NCI-H128 (cell line): ENCODE results near the gene TPSB2.
"Not testable (repeated sequence)": the region's sequence is repeated elsewhere in the genome, so short reads cannot be mapped to it uniquely, and the experiment has no call there.

Experiments used
- DNase-seq: peaks from one replicate; lab custom pipeline; 2025; ENCODE audit not compliant: unreplicated experiment; lab: John Stamatoyannopoulos, UW

Gene TPSB2

DNA sequence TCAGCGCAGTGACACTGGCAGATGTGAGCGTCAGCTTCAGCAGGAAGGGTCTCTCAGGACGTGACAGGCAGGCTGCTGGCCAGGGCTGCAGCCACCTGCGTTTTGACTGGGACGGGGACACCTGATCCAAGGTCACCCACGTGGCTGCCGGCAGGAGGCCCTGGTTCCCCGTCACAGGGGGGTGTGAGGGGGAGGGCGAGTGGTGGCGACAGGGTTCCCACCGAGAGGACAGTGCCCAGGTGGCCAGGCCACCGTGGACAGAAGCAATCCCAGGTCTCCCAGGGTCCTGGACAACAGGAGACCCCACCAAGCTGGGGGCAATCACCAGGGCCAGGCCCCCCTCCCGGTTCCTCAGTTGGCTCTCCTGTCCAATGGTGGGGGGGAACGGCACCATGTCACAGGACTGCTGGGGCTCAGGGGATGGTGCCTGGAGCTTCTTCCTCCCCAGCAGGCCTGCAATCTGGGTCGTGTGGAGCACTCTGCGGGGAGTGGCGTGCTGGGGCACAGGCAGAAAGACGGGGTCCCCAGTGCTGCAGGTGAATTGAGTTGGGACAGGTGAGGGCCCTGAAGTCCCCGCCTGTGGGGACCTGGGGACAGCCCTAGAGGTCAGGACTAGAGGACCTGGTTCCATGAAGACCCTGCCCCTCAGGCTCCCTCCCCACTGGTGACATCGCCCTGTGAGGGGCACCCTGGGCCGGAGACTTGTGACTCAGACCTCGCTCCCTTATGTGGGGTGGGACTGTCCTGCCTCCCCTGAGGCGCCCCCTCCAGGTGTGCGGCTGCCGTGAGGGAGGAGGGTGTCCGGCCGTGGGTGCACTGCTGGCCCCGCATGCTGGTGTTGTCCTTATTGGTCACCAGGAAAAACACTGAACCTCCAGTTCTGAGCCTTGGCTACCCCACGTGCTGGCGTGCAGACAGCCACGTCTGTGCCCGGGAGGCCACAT lies 14.2 kb upstream of the TPSB2 start:
- DNase-seq: not testable (repeated sequence)

DNA sequence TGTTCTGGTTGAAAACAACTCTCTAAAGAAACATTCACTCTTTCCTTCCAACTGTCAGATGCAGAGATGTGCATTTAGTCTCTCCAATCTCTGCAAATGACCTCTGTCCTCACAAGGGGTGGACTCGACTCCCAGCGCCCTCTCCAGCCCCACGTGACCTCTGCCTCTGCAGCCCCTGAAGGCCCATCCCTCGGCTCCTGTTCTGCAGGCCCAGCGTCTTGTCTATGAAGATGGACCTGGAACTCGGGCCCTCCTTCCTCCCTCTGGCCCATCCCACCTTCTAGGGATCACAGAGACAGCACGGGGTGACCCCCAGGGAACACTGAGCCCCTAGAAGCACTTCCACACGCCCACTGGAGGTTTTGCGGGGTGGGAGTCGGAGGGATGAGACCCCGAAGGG lies 13.4 kb upstream of the TPSB2 start:
- not testable (repeated sequence) for DNase-seq

DNA sequence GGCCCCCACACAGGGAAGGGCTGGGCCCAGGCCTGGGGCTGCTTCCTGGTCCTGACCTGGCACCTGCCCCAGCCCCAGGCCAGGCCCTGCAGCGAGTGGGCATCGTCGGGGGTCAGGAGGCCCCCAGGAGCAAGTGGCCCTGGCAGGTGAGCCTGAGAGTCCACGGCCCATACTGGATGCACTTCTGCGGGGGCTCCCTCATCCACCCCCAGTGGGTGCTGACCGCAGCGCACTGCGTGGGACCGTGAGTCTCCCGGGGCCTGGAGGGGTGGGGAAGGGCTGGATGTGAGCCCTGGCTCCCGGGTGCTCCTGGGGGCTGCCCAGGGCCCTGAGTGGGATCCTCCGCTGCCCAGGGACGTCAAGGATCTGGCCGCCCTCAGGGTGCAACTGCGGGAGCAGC lies 11.1 kb upstream of the TPSB2 start:
- not testable (repeated sequence) for DNase-seq

DNA sequence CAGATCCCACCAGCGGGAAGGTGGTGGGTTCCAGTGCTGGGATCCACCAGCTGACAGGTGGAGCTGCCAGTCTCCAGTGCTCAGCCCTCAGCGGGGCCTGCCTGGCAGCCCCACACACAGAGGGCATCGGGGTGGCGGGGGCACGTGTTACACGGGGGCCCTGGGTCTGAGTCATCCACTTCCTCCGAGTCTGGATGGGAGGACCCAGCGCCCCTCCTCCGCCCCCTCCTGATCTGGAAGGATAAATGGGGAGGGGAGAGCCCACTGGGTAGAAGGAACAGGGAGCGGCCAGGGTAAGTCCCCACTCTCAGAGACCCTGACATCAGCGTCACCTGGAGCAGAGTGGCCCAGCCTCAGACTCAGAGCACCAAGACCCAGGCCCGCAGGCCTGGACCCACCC lies 10.5 kb upstream of the TPSB2 start, which contains the start of gene TPSAB1:
TSS of gene TPSAB1 (plus strand) at position 270 of the 400 bp plus-strand sequence. CDS start 234 bp downstream, outside the sequence.
- DNase-seq: not testable (repeated sequence)

- not testable (repeated sequence) for DNase-seq
Observed at GRCh38 chr16:1239575-1239974, 9.6 kb upstream of the TPSB2 start.

DNA sequence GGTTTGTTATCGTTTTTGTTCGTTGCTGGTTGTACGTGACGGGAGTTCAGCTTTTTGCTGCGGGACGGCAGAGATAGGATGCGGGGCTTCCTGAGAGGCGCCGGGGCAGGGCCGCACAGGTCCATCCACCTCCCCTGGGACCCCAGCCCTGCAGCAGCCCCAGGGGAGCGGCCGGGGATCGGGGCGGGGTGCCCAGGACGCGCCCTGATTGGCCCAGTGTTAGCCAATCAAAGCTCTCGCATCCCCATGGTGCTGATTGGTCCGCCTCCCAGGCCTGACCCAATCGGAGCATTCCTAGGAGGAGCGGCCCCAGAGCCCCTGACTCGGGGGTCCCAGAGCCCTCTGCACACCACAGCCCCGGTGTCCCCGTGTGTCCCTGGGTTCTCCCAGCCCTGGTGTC lies 8.9 kb upstream of the TPSB2 start:
- DNase-seq: not testable (repeated sequence)

DNA sequence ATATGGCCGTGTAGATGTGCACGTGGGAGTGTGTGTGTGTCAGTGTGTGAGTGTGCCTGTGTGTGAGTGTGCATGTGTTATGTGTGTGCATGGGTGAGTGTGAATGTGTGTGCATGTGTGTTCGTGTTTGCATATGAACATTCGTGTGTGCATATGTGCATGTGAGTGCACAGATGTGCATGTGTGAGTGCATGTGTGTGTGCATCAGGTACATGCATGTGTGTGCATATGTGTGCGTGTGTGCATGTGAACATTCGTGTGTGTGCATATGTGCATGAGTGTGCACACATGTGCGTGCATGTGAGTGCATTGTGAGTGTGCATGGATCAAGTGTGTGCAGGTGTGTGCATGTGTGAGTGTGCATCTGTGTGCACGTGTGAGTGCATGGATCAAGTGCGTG lies 8.0 kb upstream of the TPSB2 start:
- DNase-seq: no peak

- DNase-seq: not testable (repeated sequence)
Observed at GRCh38 chr16:1236659-1237058, 6.7 kb upstream of the TPSB2 start.

GRCh38 chr16:1232049-1232748 lies 2.2 kb upstream of the TPSB2 start:
- DNase-seq: not testable (repeated sequence)

DNA sequence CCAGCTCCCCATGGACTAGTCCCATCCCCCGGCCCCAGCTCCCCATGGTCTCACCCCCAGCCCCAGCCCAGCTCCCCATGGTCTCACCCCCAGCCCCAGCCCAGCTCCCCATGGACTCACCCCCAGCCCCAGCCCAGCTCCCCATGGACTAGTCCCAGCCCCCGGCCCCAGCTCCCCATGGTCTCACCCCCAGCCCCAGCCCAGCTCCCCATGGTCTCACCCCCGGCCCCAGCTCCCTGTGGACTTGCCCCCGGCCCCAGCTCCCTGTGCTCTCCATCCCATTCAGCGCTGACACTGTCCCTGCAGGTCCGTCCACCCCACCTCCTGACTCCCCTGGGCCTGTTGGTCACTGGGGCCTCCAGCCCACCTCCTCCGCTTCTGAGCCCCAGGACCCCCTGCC lies 1.3 kb upstream of the TPSB2 start:
- DNase-seq: not testable (repeated sequence)

GRCh38 chr16:1230471-1231212 lies 658 bp upstream of the TPSB2 start:
- not testable (repeated sequence) for DNase-seq

- DNase-seq: not testable (repeated sequence)
Observed at GRCh38 chr16:1229476-1229875, 508 bp downstream of the TPSB2 start.

- not testable (repeated sequence) for DNase-seq
Observed at GRCh38 chr16:1228227-1228626, 1.8 kb downstream of the TPSB2 start.

GRCh38 chr16:1226692-1227091 lies 3.3 kb downstream of the TPSB2 start:
- DNase-seq: not testable (repeated sequence)

DNA sequence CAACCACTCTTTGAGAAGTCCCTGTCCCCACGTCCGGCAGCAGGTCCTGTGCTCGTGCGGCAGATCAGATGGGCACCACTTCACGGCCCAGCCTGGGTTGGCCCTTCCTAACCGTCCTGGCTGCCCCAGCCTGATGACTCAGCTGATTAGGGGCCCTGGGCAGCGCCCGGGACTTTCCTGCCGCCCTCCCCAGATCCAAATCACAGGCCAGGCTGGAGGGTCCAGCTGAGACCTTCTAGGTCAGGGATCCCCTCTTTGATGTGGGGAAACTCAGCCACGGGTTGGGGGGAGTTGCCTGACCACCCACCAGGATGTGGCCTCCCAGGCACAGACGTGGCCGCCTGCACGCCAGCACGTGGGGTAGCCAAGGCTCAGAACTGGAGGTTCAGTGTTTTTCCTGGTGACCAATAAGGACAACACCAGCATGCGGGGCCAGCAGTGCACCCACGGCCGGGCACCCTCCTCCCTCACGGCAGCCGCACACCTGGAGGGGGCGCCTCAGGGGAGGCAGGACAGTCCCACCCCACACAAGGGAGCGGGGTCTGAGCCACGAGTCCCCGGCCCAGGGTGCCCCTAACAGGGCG lies 4.2 kb downstream of the TPSB2 start:
- DNase-seq: not testable (repeated sequence)

GRCh38 chr16:1225051-1225451 lies 4.9 kb downstream of the TPSB2 start, which contains the start of gene TPSG1:
TPSG1 (minus strand) TSS chr16:1225268; CDS start chr16:1225252, 16 bp downstream.
- no peak for DNase-seq

- no peak for DNase-seq
Observed at GRCh38 chr16:1224558-1224957, 5.4 kb downstream of the TPSB2 start.

DNA sequence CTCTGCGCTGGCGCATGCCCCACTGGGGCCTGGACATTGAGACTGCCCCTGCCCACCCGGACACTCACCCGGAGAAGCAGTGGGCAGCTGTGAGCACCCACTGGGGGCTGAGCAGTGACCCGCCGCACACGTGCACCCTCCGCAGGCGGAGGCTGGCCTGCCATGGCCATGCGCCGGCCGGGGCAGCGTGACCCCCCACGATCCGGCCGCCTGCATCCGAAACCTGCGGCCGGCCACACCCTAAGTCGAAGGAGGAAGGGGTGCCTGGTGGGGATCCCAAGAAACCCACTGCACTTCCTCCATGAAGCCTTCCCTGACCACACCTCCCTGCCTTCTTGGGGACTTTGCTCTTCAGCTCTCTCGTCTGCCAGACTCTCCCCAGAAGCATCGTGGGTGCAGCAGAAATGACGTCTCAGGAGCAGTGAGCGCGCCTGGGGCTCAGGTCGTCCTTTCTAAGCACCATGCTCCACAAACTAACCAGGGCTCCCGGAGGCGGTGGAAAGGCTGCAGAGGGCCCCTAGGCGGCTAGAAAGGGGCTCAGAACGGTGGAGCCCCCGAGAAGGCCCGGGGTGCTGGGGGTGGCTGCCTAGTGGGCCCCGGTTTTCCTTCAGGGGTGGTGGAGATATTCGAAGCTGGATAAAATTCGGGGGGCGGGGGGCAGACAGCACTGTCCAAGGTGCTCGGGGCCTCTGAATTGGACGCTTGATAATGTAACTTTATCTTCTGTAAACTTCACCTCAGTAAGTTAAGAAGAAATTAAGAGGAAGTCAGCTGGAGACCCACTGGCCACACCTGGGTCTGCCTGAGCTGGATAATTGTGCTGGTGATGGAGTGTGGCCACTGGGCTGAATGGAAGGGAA lies 6.4 kb downstream of the TPSB2 start:
- no peak for DNase-seq

- no peak for DNase-seq
Observed at GRCh38 chr16:1222553-1223354, 7.2 kb downstream of the TPSB2 start.
